ENCODE results near the gene OSBP2.

GRCh38 chr22:30868663-30869385 is 174.2 kb downstream of the OSBP2 start:
- TF ChIP-seq TAF1 (IDR thresholded peaks at IDR 0.05; ENCODE audit: borderline replicate concordance, insufficient read depth, low read length) (no peak), POLR2AphosphoS5 (IDR thresholded peaks at IDR 0.05; ENCODE audit: low read depth, low read length) (no peak), REST (IDR thresholded peaks at IDR 0.05; ENCODE audit: insufficient read depth in 1 of 2, low read depth in 2 of 2, low read length in 2 of 2) (no peak), SIN3A (IDR thresholded peaks at IDR 0.05; ENCODE audit: borderline replicate concordance, insufficient read depth, low read length) (no peak)

Data from PFSK-1 (cell line).